Osteocyte (in vitro differentiated cells): Measurements from ENCODE around the gene IL34. TPM values are rescaled to one million over a fixed set of nuclear protein-coding genes. Genes with fewer than 3 reads are reported as not detected.

ENCODE experiments used
- DNase-seq: peaks from one replicate; pipeline ENCODE4 v3.0.0; 2021; ENCODE audit warnings: mixed read lengths; ENCODE audit not compliant: unreplicated experiment; ENCODE audit errors: extremely low spot score
- H3K27ac Mint-ChIP-seq: one replicate; pipeline ENCODE4 v1.8.0; 2021; ENCODE audit warnings: mild to moderate bottlenecking, mixed read lengths; ENCODE audit not compliant: unreplicated experiment
- H3K27me3 Mint-ChIP-seq: one replicate; pipeline ENCODE4 v1.8.0; 2021; ENCODE audit warnings: mixed read lengths; ENCODE audit not compliant: unreplicated experiment
- H3K36me3 Mint-ChIP-seq: one replicate; pipeline ENCODE4 v1.8.0; 2021; ENCODE audit warnings: mixed read lengths; ENCODE audit not compliant: unreplicated experiment
- H3K4me1 Mint-ChIP-seq: one replicate; pipeline ENCODE4 v1.8.0; 2021; ENCODE audit warnings: mixed read lengths; ENCODE audit not compliant: unreplicated experiment
- H3K4me3 Mint-ChIP-seq: one replicate; pipeline ENCODE4 v1.8.0; 2021; ENCODE audit warnings: mild to moderate bottlenecking, moderate library complexity, mixed read lengths; ENCODE audit not compliant: unreplicated experiment
- H3K9me3 Mint-ChIP-seq: one replicate; pipeline ENCODE4 v1.8.0; 2021; ENCODE audit warnings: mixed read lengths; ENCODE audit not compliant: unreplicated experiment
- total RNA-seq: library from RNA; stranded (reverse); gene quantifications from 2 replicates; pipeline ENCODE4 v1.2.1, GENCODE V29; 2021
- TF ChIP-seq, protein P1 (sequence below): fragments of 200-600 bp; sonication (generic); IDR thresholded peaks from 2 replicates; pipeline ENCODE4 v1.5.0; 2021; ENCODE audit warnings: antibody characterized with exemption, mild to moderate bottlenecking, moderate library complexity

The IL34 gene
- total RNA-seq, 1 donor from 2014 or later: 12.7 TPM

- Mint-ChIP-seq H3K27me3 (no peaks in the 10 kb centered on the region), H3K27ac (peak overlapping the region; percentile 98), H3K4me1 (peaks cover 81% of the 10 kb centered on the region), H3K9me3 (no peaks in the 10 kb centered on the region), H3K4me3 (no peak overlapping the region), H3K36me3 (no peaks in the 10 kb centered on the region)
- TF ChIP-seq, protein P1, sequence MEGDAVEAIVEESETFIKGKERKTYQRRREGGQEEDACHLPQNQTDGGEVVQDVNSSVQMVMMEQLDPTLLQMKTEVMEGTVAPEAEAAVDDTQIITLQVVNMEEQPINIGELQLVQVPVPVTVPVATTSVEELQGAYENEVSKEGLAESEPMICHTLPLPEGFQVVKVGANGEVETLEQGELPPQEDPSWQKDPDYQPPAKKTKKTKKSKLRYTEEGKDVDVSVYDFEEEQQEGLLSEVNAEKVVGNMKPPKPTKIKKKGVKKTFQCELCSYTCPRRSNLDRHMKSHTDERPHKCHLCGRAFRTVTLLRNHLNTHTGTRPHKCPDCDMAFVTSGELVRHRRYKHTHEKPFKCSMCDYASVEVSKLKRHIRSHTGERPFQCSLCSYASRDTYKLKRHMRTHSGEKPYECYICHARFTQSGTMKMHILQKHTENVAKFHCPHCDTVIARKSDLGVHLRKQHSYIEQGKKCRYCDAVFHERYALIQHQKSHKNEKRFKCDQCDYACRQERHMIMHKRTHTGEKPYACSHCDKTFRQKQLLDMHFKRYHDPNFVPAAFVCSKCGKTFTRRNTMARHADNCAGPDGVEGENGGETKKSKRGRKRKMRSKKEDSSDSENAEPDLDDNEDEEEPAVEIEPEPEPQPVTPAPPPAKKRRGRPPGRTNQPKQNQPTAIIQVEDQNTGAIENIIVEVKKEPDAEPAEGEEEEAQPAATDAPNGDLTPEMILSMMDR: no peak
- DNase-seq: no peak
These were observed 43.9 kb downstream of the IL34 start for GRCh38 chr16:70689970-70690891.

DNA sequence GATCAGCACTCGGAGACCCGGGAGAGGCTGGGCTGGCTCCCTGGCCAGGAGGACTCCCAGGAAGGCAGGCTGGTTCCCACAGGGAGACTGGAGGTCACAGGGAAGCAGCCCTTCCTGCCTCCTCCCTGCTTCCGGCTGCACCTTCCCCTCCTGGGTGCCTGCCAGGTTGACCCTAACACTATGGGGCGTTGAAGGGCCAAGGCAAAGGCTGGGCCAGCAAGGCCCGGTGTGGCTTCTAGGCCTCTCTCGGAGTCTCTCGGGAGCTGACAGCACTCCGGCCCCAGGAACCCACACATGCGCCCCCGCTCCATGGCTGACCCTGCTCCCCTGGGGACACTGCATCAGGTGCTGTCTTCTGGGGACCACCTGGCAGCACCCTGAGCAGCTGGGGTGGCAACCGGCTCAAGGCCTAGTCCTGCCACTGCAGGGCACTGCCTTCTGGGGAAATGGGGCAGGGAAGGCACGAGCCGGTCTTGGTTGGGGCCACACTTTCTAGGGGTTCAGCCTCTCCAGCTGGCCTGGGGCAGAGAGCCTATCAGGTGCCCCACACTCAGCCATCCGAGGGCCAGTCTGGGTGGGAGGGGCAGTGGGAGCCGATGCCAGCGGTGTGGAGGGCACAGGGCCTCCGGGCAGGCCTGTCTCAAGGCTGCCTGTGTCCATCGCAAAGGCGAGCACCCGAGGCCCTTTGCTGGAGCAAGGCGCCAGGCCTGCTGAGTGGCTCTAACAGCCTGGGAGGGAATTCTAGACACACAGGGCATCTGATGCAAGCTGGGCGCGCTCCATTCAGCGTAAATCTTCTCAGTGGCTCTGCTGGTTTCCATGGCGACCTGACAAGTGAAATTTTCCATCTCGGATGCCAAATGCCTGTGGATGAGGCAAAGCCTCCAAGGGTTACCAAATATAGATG is 45.1 kb downstream of the IL34 start:
- peak overlapping the region; percentile 98 for H3K27ac Mint-ChIP-seq
- H3K4me1 Mint-ChIP-seq: peaks cover 91% of the 10 kb centered on the region
- DNase-seq: peak; percentile 97
- H3K36me3 Mint-ChIP-seq: no peaks in the 10 kb centered on the region
- TF ChIP-seq, protein P1: no peak
- H3K9me3 Mint-ChIP-seq: no peaks in the 10 kb centered on the region
- no peak overlapping the region for H3K4me3 Mint-ChIP-seq
- no peaks in the 10 kb centered on the region for H3K27me3 Mint-ChIP-seq

DNA sequence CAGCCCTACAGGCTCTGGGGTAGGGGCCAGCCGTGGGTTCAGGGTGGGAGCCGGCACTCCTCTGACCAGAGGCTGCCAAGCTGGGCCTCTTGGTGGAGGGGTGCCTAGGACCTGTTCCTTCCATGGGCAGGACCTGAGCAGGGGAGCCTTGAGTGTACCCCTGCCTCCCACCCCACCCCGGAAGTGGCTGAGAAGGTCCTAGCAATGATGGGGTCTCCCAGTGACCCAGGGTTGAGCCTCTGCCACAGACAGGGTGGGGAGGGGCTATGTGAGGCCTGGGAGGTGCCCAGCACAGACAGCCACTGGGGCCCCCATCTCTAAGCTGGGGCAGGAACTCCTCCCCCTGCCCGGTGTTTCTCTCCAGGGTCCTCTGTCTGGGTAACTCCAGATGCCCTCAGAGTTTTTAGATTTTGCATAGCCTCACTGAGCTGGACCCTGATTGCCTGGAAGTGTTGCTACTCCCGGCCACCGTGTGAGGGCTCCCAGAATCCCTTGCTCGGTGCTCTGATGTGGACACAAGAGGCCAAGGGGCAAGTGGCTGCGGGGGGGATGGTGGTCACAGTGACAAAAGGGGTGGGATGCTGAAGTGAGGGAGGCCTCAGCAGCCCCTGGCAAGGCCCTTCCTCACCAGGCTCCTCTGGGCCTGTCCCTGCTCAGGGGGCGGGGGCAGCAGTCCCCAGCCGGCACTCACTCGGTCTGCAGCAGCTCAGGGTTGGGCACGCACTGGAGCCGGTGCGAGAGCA is 45.9 kb downstream of the IL34 start:
- Mint-ChIP-seq H3K27ac (peak overlapping the region; percentile 98), H3K36me3 (no peaks in the 10 kb centered on the region)

DNA sequence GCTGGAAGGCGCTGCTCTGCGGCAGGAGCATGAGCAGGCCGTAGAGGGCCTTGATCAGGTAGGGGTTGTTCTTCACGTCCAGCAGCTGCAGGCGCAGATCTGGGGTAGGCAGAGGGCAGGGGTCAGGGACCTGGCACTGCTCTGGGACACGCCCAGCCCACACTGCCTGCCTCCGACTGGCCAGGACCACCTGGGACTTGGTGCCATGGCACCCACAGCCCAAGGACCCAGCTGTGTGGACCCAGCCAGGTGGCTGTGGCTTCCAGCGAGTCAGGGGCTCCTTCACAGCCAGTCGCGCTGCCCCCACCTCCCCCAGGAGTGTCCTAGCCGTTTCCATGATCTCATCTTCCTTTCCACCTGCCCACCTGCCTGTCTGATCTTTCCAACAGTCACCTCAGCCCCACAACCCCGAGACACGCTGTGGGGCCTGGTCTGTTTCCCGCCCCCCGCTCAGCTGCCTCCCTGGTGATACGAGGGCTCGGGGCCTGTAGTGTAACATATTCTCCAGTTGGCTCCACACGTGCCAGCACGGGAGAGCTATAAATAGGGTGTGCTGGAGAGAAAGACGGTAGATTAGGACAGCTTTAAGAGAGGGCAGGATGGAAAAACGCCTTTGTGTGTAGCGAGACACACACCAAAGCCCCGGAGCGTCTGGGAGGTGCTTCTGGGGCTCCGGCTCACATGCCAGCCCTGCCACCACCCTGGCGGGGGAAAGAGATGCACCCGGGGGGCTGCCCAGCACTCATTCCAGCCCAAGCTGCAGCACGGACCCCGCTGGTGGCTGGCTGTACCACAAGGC is 46.7 kb downstream of the IL34 start:
- TF ChIP-seq, protein P1: no peak
- Mint-ChIP-seq H3K4me3 (no peak overlapping the region), H3K9me3 (no peaks in the 10 kb centered on the region)

More for the DNA sequence above, 45.9 kb downstream of the IL34 start:
- peaks cover 91% of the 10 kb centered on the region for H3K4me1 Mint-ChIP-seq
- TF ChIP-seq, protein P1: no peak
- no peak overlapping the region for H3K4me3 Mint-ChIP-seq
- no peak for DNase-seq
- no peaks in the 10 kb centered on the region for H3K27me3 Mint-ChIP-seq
- no peaks in the 10 kb centered on the region for H3K9me3 Mint-ChIP-seq

More for the DNA sequence above, 46.7 kb downstream of the IL34 start:
- Mint-ChIP-seq H3K27ac (peak overlapping the region; percentile 98), H3K4me1 (peaks cover 91% of the 10 kb centered on the region), H3K27me3 (no peaks in the 10 kb centered on the region), H3K36me3 (peaks cover 2% of the 10 kb centered on the region)
- no peak for DNase-seq
